Neural cell (in vitro differentiated cells): ENCODE data around the gene GRIA1. TPM values are rescaled to one million over a fixed set of nuclear protein-coding genes. Genes with fewer than 3 reads are reported as not detected.

Experiments used
- H2AFZ ChIP-seq: fragments of 200-600, 300-800 bp; sonication (generic), shearing (Covaris generic); 2 replicates; pipeline ENCODE4 v1.6.0; 2014; ENCODE audit warnings: low read depth, mild to moderate bottlenecking, antibody characterized with exemption, low read length, moderate library complexity
- H3F3A ChIP-seq: fragments of 200-600 bp; shearing (Covaris generic); 2 replicates; pipeline ENCODE4 v1.6.1; 2016; ENCODE audit warnings: mild to moderate bottlenecking, moderate library complexity, mixed read lengths, antibody characterized with exemption, low read length; ENCODE audit not compliant: insufficient read depth, poor library complexity, severe bottlenecking
- H3K27ac ChIP-seq: fragments of 200-600, 300-800 bp; sonication (generic), shearing (Covaris generic); 2 replicates; pipeline ENCODE4 v1.5.1; 2014; ENCODE audit warnings: mild to moderate bottlenecking, low read length, moderate library complexity
- H3K27me3 ChIP-seq: fragments of 300-800, 200-600 bp; sonication (generic), shearing (Covaris generic); 2 replicates; pipeline ENCODE4 v1.6.0; 2014; ENCODE audit warnings: mild to moderate bottlenecking, low read depth, low read length, moderate library complexity; ENCODE audit not compliant: insufficient read depth
- H3K36me3 ChIP-seq: fragments of 300-800, 200-600 bp; sonication (generic), shearing (Covaris generic); 2 replicates; pipeline ENCODE4 v1.5.1; 2014; ENCODE audit warnings: mild to moderate bottlenecking, antibody characterized with exemption, low read length, moderate library complexity; ENCODE audit not compliant: insufficient read depth
- H3K4me2 ChIP-seq: fragments of 300-800, 200-600 bp; sonication (generic), shearing (Covaris generic); 2 replicates; pipeline ENCODE4 v1.6.0; 2014; ENCODE audit warnings: mild to moderate bottlenecking, low read length
- H3K4me3 ChIP-seq: fragments of 300-800, 200-600 bp; sonication (generic), shearing (Covaris generic); 2 replicates; pipeline ENCODE4 v1.5.1; 2014; ENCODE audit warnings: mild to moderate bottlenecking, low read length, moderate library complexity
- H3K79me2 ChIP-seq: fragments of 200-600 bp; shearing (Covaris generic); replicated peaks from 2 replicates; pipeline ENCODE4 v1.6.0; 2014; ENCODE audit warnings: mild to moderate bottlenecking, low read length, moderate library complexity; ENCODE audit not compliant: insufficient read depth
- H3K9ac ChIP-seq: fragments of 300-800, 200-600 bp; sonication (generic), shearing (Covaris generic); 2 replicates; pipeline ENCODE4 v1.6.1; 2016; ENCODE audit warnings: mild to moderate bottlenecking, low read length, mixed read lengths
- H3K9me2 ChIP-seq: fragments of 200-600 bp; shearing (Covaris generic); 2 replicates; pipeline ENCODE4 v1.6.1; 2016; ENCODE audit warnings: mild to moderate bottlenecking, low read length, mixed read lengths; ENCODE audit not compliant: insufficient read depth
- H3K9me3 ChIP-seq: fragments of 200-600, 300-800 bp; sonication (generic), shearing (Covaris generic); 2 replicates; pipeline ENCODE4 v1.6.1; 2016; ENCODE audit warnings: mild to moderate bottlenecking, mixed run types, low read length, moderate library complexity, mixed read lengths
- H4K20me1 ChIP-seq: fragments of 200-600 bp; shearing (Covaris generic); 2 replicates; pipeline ENCODE4 v1.6.1; 2016; ENCODE audit warnings: mild to moderate bottlenecking, mixed run types; ENCODE audit not compliant: insufficient read depth
- EP300 ChIP-seq: fragments of 450-650 bp; conservative IDR thresholded peaks from 2 replicates; pipeline ENCODE4 v1.6.1; 2014; ENCODE audit warnings: antibody characterized with exemption, mild to moderate bottlenecking, moderate library complexity; ENCODE audit not compliant: poor library complexity, severe bottlenecking
- EZH2 ChIP-seq: fragments of 200-600, 300-800 bp; shearing (Covaris generic), sonication (generic); IDR thresholded peaks from 2 replicates; pipeline ENCODE4 v1.6.1; 2014; ENCODE audit warnings: antibody characterized with exemption, low read length, borderline replicate concordance, mild to moderate bottlenecking; ENCODE audit not compliant: insufficient read depth, poor library complexity, severe bottlenecking
- MXI1 ChIP-seq: fragments of 450-650 bp; conservative IDR thresholded peaks from 2 replicates; pipeline ENCODE4 v1.6.1; 2014; ENCODE audit warnings: antibody characterized with exemption, mild to moderate bottlenecking; ENCODE audit not compliant: poor library complexity, severe bottlenecking
- POLR2AphosphoS5 ChIP-seq: IDR thresholded peaks from 2 replicates; pipeline ENCODE4 v1.6.1; 2012
- RAD21 ChIP-seq: fragments of 450-650 bp; conservative IDR thresholded peaks from 2 replicates; pipeline ENCODE4 v1.6.1; 2014; ENCODE audit warnings: antibody characterized with exemption, mild to moderate bottlenecking, moderate library complexity
- SMC3 ChIP-seq: fragments of 450-650 bp; conservative IDR thresholded peaks from 2 replicates; pipeline ENCODE4 v1.6.1; 2014; ENCODE audit warnings: antibody characterized with exemption, mild to moderate bottlenecking, moderate library complexity; ENCODE audit not compliant: poor library complexity
- TAF1 ChIP-seq: IDR thresholded peaks from 2 replicates; pipeline ENCODE4 v1.6.1; 2012; ENCODE audit warnings: low read depth
- polyA plus RNA-seq: library from polyadenylated mRNA; depleted of rRNA; stranded (reverse); fragments of >200 nt; gene quantifications from 2 replicates; pipeline ENCODE4 v1.2.3, GENCODE V29; 2014
- TF ChIP-seq, protein P1 (sequence below): IDR thresholded peaks from 2 replicates; pipeline ENCODE4 v1.6.1; 2012; ENCODE audit warnings: borderline replicate concordance
- TF ChIP-seq, protein P2 (sequence below): fragments of 450-650 bp; IDR thresholded peaks from 2 replicates; pipeline ENCODE4 v1.5.1; 2014; ENCODE audit warnings: antibody characterized with exemption, mild to moderate bottlenecking, moderate library complexity; ENCODE audit not compliant: poor library complexity, severe bottlenecking

The GRIA1 gene
- polyA plus RNA-seq, 1 donor from 2014 or later: 59.6 TPM

DNA sequence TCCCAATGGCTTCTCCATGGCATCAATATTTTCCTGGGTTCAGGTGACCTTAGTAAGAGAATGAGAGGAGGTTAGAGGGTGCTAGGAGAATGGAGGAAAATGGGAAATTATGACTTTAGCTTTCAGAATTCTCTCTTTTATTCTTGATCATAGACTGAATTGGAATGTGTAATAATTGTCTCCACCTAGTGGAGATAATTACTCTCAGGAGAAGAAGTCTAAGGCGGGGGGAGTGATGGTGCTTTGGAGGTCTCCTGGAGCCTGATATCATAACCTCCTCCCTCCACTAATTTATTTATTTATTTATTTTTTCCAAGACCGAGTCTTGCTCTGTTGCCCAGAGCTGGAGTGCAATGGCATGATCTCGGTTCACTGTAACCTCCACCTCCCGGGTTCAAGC lies 221.3 kb downstream of the GRIA1 start:
- no peaks in the 10 kb centered on the region for H3K79me2 ChIP-seq
- H3K9me3 ChIP-seq: no peaks in the 10 kb centered on the region
- no peaks in the 10 kb centered on the region for H3F3A ChIP-seq
- H3K36me3 ChIP-seq: no peaks in the 10 kb centered on the region
- H3K27ac ChIP-seq: no peak overlapping the region
- no peak overlapping the region for H3K4me3 ChIP-seq
- no peaks in the 10 kb centered on the region for H3K27me3 ChIP-seq
- no peak overlapping the region for H2AFZ ChIP-seq
- no peaks in the 10 kb centered on the region for H3K9me2 ChIP-seq
- TF ChIP-seq TAF1 (no peak), EP300 (no peak), SMC3 (no peak), POLR2AphosphoS5 (no peak), EZH2 (no peak), RAD21 (no peak), MXI1 (no peak)
- TF ChIP-seq, protein P1, sequence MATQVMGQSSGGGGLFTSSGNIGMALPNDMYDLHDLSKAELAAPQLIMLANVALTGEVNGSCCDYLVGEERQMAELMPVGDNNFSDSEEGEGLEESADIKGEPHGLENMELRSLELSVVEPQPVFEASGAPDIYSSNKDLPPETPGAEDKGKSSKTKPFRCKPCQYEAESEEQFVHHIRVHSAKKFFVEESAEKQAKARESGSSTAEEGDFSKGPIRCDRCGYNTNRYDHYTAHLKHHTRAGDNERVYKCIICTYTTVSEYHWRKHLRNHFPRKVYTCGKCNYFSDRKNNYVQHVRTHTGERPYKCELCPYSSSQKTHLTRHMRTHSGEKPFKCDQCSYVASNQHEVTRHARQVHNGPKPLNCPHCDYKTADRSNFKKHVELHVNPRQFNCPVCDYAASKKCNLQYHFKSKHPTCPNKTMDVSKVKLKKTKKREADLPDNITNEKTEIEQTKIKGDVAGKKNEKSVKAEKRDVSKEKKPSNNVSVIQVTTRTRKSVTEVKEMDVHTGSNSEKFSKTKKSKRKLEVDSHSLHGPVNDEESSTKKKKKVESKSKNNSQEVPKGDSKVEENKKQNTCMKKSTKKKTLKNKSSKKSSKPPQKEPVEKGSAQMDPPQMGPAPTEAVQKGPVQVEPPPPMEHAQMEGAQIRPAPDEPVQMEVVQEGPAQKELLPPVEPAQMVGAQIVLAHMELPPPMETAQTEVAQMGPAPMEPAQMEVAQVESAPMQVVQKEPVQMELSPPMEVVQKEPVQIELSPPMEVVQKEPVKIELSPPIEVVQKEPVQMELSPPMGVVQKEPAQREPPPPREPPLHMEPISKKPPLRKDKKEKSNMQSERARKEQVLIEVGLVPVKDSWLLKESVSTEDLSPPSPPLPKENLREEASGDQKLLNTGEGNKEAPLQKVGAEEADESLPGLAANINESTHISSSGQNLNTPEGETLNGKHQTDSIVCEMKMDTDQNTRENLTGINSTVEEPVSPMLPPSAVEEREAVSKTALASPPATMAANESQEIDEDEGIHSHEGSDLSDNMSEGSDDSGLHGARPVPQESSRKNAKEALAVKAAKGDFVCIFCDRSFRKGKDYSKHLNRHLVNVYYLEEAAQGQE: no peak
- TF ChIP-seq, protein P2, sequence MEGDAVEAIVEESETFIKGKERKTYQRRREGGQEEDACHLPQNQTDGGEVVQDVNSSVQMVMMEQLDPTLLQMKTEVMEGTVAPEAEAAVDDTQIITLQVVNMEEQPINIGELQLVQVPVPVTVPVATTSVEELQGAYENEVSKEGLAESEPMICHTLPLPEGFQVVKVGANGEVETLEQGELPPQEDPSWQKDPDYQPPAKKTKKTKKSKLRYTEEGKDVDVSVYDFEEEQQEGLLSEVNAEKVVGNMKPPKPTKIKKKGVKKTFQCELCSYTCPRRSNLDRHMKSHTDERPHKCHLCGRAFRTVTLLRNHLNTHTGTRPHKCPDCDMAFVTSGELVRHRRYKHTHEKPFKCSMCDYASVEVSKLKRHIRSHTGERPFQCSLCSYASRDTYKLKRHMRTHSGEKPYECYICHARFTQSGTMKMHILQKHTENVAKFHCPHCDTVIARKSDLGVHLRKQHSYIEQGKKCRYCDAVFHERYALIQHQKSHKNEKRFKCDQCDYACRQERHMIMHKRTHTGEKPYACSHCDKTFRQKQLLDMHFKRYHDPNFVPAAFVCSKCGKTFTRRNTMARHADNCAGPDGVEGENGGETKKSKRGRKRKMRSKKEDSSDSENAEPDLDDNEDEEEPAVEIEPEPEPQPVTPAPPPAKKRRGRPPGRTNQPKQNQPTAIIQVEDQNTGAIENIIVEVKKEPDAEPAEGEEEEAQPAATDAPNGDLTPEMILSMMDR: no peak
- no peak overlapping the region for H3K4me2 ChIP-seq
- no peaks in the 10 kb centered on the region for H4K20me1 ChIP-seq
- H3K9ac ChIP-seq: no peak overlapping the region

DNA sequence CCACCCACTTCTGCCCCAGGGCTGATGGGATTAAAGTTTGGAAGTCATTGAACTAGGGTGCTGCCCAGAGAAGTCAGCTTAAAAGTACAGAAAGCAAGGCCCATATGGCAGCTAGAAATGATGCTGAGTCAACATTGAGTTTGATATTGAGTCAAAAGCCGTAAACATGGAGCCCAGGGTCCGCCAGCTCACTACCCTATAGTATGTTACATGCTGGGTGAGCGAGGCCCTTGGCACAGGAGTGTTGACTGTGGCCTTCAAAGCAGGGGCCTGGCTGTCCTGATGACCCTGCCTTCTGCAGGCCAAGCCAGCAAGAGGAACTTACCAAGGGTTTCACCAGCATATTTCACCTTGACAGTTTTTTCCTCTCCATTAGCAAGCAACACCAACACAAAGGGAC lies 222.5 kb downstream of the GRIA1 start:
- no peaks in the 10 kb centered on the region for H3K9me3 ChIP-seq
- H3K9ac ChIP-seq: no peak overlapping the region
- H3K27ac ChIP-seq: no peak overlapping the region
- H3K36me3 ChIP-seq: no peaks in the 10 kb centered on the region
- TF ChIP-seq, protein P1: no peak
- TF ChIP-seq SMC3 (no peak), POLR2AphosphoS5 (no peak), TAF1 (no peak), EZH2 (no peak), RAD21 (no peak), MXI1 (no peak), EP300 (no peak)
- TF ChIP-seq, protein P2: no peak
- H2AFZ ChIP-seq: no peak overlapping the region
- H3K4me3 ChIP-seq: no peak overlapping the region
- H3K79me2 ChIP-seq: no peaks in the 10 kb centered on the region
- H3K9me2 ChIP-seq: no peaks in the 10 kb centered on the region
- no peaks in the 10 kb centered on the region for H3F3A ChIP-seq
- H3K27me3 ChIP-seq: no peaks in the 10 kb centered on the region
- no peaks in the 10 kb centered on the region for H4K20me1 ChIP-seq
- no peak overlapping the region for H3K4me2 ChIP-seq
